Effector memory CD4-positive, alpha-beta T cell (primary cell): ENCODE data around the gene PTMS.

ENCODE experiments used
- DNase-seq, 3 donors: peaks; one replicate each; pipeline ENCODE4 v3.0.0-alpha.2; 2020
- H3K27ac ChIP-seq: 2 replicates; pipeline ENCODE4 v1.7.0; 2013; ENCODE audit warnings: mild to moderate bottlenecking, low read length, moderate library complexity; ENCODE audit not compliant: insufficient read depth, poor library complexity, severe bottlenecking
- H3K27me3 ChIP-seq: replicated peaks from 2 replicates; pipeline ENCODE4 v1.7.0; 2013; ENCODE audit warnings: mild to moderate bottlenecking, low read length; ENCODE audit not compliant: insufficient read depth, control insufficient read depth, poor library complexity, severe bottlenecking
- H3K36me3 ChIP-seq: 2 replicates; pipeline ENCODE4 v1.7.0; 2013; ENCODE audit warnings: mild to moderate bottlenecking, low read length, moderate library complexity; ENCODE audit not compliant: control insufficient read depth, insufficient read depth
- H3K4me1 ChIP-seq: 2 replicates; pipeline ENCODE4 v1.7.0; 2013; ENCODE audit warnings: low read length, mild to moderate bottlenecking; ENCODE audit not compliant: control insufficient read depth, insufficient read depth, poor library complexity, severe bottlenecking
- H3K4me3 ChIP-seq: 2 replicates; pipeline ENCODE4 v1.7.0; 2013; ENCODE audit warnings: low read length, low read depth, mild to moderate bottlenecking; ENCODE audit not compliant: insufficient read depth, poor library complexity, severe bottlenecking
- H3K9me3 ChIP-seq: 2 replicates; pipeline ENCODE4 v1.7.0; 2013; ENCODE audit warnings: mild to moderate bottlenecking, low read length, moderate library complexity; ENCODE audit not compliant: control insufficient read depth

Gene PTMS

GRCh38 chr12:6778574-6779550, 12.7 kb downstream of the PTMS start:
- Histone ChIP-seq H3K4me3 (peak overlapping the region; percentile 55), H3K27me3 (peaks cover 10% of the 10 kb centered on the region), H3K27ac (no peak overlapping the region), H3K9me3 (no peaks in the 10 kb centered on the region), H3K4me1 (peaks cover 24% of the 10 kb centered on the region), H3K36me3 (no peaks in the 10 kb centered on the region)
- DNase-seq = peak; percentile 74 to 85 (median 78)

GRCh38 chr12:6779708-6780432, 13.7 kb downstream of the PTMS start:
- Histone ChIP-seq H3K4me1 (peaks cover 19% of the 10 kb centered on the region), H3K4me3 (no peak overlapping the region), H3K36me3 (no peaks in the 10 kb centered on the region), H3K9me3 (no peaks in the 10 kb centered on the region), H3K27ac (no peak overlapping the region), H3K27me3 (peaks cover 5% of the 10 kb centered on the region)
- DNase-seq = no peak

GRCh38 chr12:6780573-6780972, 14.4 kb downstream of the PTMS start:
- Histone ChIP-seq H3K4me1 (peaks cover 24% of the 10 kb centered on the region), H3K27me3 (peaks cover 5% of the 10 kb centered on the region), H3K4me3 (no peak overlapping the region), H3K27ac (no peak overlapping the region), H3K36me3 (no peaks in the 10 kb centered on the region), H3K9me3 (no peaks in the 10 kb centered on the region)
- no peak for DNase-seq

GRCh38 chr12:6782119-6782518, 16.0 kb downstream of the PTMS start:
- no peak for DNase-seq
- no peaks in the 10 kb centered on the region for H3K36me3 ChIP-seq
- H3K9me3 ChIP-seq = no peaks in the 10 kb centered on the region
- no peak overlapping the region for H3K4me3 ChIP-seq
- no peak overlapping the region for H3K27ac ChIP-seq
- H3K27me3 ChIP-seq = no peaks in the 10 kb centered on the region
- H3K4me1 ChIP-seq = peaks cover 39% of the 10 kb centered on the region

- H3K36me3 ChIP-seq = no peaks in the 10 kb centered on the region
- DNase-seq = no peak
- no peaks in the 10 kb centered on the region for H3K9me3 ChIP-seq
- no peaks in the 10 kb centered on the region for H3K27me3 ChIP-seq
- no peak overlapping the region for H3K4me3 ChIP-seq
- H3K4me1 ChIP-seq = peaks cover 44% of the 10 kb centered on the region
- H3K27ac ChIP-seq = no peak overlapping the region
Observed at GRCh38 chr12:6782850-6783566, 16.8 kb downstream of the PTMS start.

- Histone ChIP-seq H3K4me1 (peaks cover 43% of the 10 kb centered on the region), H3K27me3 (no peaks in the 10 kb centered on the region), H3K9me3 (no peaks in the 10 kb centered on the region), H3K27ac (peak overlapping the region; percentile 20), H3K36me3 (no peaks in the 10 kb centered on the region), H3K4me3 (no peak overlapping the region)
- no peak for DNase-seq
Observed at GRCh38 chr12:6783828-6784227, 17.7 kb downstream of the PTMS start.

GRCh38 chr12:6784296-6784695, 18.1 kb downstream of the PTMS start:
- no peak for DNase-seq
- Histone ChIP-seq H3K36me3 (no peaks in the 10 kb centered on the region), H3K27me3 (no peaks in the 10 kb centered on the region), H3K4me3 (no peak overlapping the region), H3K4me1 (peaks cover 44% of the 10 kb centered on the region), H3K9me3 (no peaks in the 10 kb centered on the region), H3K27ac (peak overlapping the region; percentile 10)

- peak overlapping the region; percentile 10 for H3K27ac ChIP-seq
- H3K4me3 ChIP-seq = no peak overlapping the region
- H3K9me3 ChIP-seq = no peaks in the 10 kb centered on the region
- H3K27me3 ChIP-seq = no peaks in the 10 kb centered on the region
- no peak for DNase-seq
- no peaks in the 10 kb centered on the region for H3K36me3 ChIP-seq
- peaks cover 45% of the 10 kb centered on the region for H3K4me1 ChIP-seq
Observed at GRCh38 chr12:6784761-6785160, 18.6 kb downstream of the PTMS start.

GRCh38 chr12:6786416-6787094, 20.4 kb downstream of the PTMS start:
- no peaks in the 10 kb centered on the region for H3K27me3 ChIP-seq
- peak overlapping the region; percentile 63 for H3K27ac ChIP-seq
- peaks cover 45% of the 10 kb centered on the region for H3K4me1 ChIP-seq
- no peak for DNase-seq
- H3K36me3 ChIP-seq = no peaks in the 10 kb centered on the region
- peak overlapping the region; percentile 36 for H3K4me3 ChIP-seq
- H3K9me3 ChIP-seq = no peaks in the 10 kb centered on the region
